Esophagus muscularis mucosa (tissue), 4 donors: ENCODE measurements around the gene TMCC1.

ENCODE experiments used
- EP300 ChIP-seq: sonication (generic); formaldehyde crosslinking; IDR thresholded peaks from one replicate; pipeline ENCODE4 v1.6.1; 2017; ENCODE audit warnings: antibody characterized with exemption
- POLR2A ChIP-seq: fragments of 450-650 bp; IDR thresholded peaks from one replicate; pipeline ENCODE4 v1.6.1; 2017; ENCODE audit warnings: antibody characterized with exemption, moderate library complexity, mild to moderate bottlenecking, low read depth
- POLR2AphosphoS5 ChIP-seq, 2 donors: sonication (generic); formaldehyde crosslinking; IDR thresholded peaks; one replicate each; pipeline ENCODE4 v1.6.1; 2017; ENCODE audit warnings: antibody characterized with exemption in 2 of 2
- TF ChIP-seq, protein P1 (sequence below), 3 experiments: fragments of 200-600 bp in 2 of 3; fragments of 450-650 bp in 1 of 3; sonication (generic) in 2 of 3; IDR thresholded peaks; one replicate each; pipeline ENCODE4 v1.5.1; 2017 to 2019; ENCODE audit warnings: antibody characterized with exemption in 3 of 3, mild to moderate bottlenecking in 2 of 3, moderate library complexity in 1 of 3

- no peak for TF ChIP-seq POLR2AphosphoS5 (IDR thresholded peaks at IDR 0.05)
- TF ChIP-seq, protein P1, sequence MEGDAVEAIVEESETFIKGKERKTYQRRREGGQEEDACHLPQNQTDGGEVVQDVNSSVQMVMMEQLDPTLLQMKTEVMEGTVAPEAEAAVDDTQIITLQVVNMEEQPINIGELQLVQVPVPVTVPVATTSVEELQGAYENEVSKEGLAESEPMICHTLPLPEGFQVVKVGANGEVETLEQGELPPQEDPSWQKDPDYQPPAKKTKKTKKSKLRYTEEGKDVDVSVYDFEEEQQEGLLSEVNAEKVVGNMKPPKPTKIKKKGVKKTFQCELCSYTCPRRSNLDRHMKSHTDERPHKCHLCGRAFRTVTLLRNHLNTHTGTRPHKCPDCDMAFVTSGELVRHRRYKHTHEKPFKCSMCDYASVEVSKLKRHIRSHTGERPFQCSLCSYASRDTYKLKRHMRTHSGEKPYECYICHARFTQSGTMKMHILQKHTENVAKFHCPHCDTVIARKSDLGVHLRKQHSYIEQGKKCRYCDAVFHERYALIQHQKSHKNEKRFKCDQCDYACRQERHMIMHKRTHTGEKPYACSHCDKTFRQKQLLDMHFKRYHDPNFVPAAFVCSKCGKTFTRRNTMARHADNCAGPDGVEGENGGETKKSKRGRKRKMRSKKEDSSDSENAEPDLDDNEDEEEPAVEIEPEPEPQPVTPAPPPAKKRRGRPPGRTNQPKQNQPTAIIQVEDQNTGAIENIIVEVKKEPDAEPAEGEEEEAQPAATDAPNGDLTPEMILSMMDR (IDR thresholded peaks at IDR 0.05) = no peak
- TF ChIP-seq POLR2A = no peak
- TF ChIP-seq EP300 = no peak
These were observed 29.0 kb downstream of the TMCC1 start for GRCh38 chr3:129864519-129864918.
